Nephron (organoid): ENCODE results near the gene ARHGAP26.
A peak's percentile ranks its signal among the peaks of the same experiment; 100 is the strongest.
"Not testable (repeated sequence)": the region's sequence is repeated elsewhere in the genome, so short reads cannot be mapped to it uniquely, and the experiment has no call there.

Source experiments
- H3K27ac Mint-ChIP-seq, 3 experiments: 2 replicates each; pipeline ENCODE4 v1.8.0; 2020; ENCODE audit warnings: mixed read lengths in 3 of 3, mild to moderate bottlenecking in 2 of 3, moderate library complexity in 1 of 3
- H3K27me3 Mint-ChIP-seq: 2 replicates; pipeline ENCODE4 v1.8.0; 2021; ENCODE audit warnings: low read depth, mild to moderate bottlenecking, moderate library complexity, mixed read lengths
- H3K36me3 Mint-ChIP-seq: 2 replicates; pipeline ENCODE4 v1.8.0; 2020; ENCODE audit warnings: low read depth, mixed read lengths
- H3K4me1 Mint-ChIP-seq: 2 replicates; pipeline ENCODE4 v1.8.0; 2020; ENCODE audit warnings: mixed read lengths
- H3K4me3 Mint-ChIP-seq, 3 experiments: 2 replicates each; pipeline ENCODE4 v1.8.0; 2020; ENCODE audit warnings: mild to moderate bottlenecking in 3 of 3, mixed read lengths in 3 of 3, moderate library complexity in 2 of 3
- H3K9me3 Mint-ChIP-seq: 2 replicates; pipeline ENCODE4 v1.8.0; 2020; ENCODE audit warnings: mixed read lengths
- CTCF ChIP-seq, 3 experiments: fragments of 200-600 bp; sonication (generic); IDR thresholded peaks; one replicate each; pipeline ENCODE4 v1.5.0; 2021; ENCODE audit warnings: antibody characterized with exemption in 3 of 3; ENCODE audit not compliant: unreplicated experiment in 3 of 3

The ARHGAP26 gene

GRCh38 chr5:142922223-142922952, 152.2 kb downstream of the ARHGAP26 start:
- peak; percentile 53 to 60 (median 53) for TF ChIP-seq CTCF (IDR thresholded peaks at IDR 0.05; ENCODE audit: unreplicated experiment in 3 of 3)
- H3K9me3 Mint-ChIP-seq = no peaks in the 10 kb centered on the region
- no peaks in the 10 kb centered on the region for H3K36me3 Mint-ChIP-seq
- H3K4me1 Mint-ChIP-seq = peaks cover 20% of the 10 kb centered on the region
- H3K27ac Mint-ChIP-seq = peak overlapping the region; percentile 18 to 73 (median 23)
- H3K27me3 Mint-ChIP-seq = no peaks in the 10 kb centered on the region
- H3K4me3 Mint-ChIP-seq = no peak overlapping the region

GRCh38 chr5:142924135-142924883, 154.1 kb downstream of the ARHGAP26 start:
- Mint-ChIP-seq H3K9me3 (no peaks in the 10 kb centered on the region), H3K27me3 (no peaks in the 10 kb centered on the region), H3K27ac (peak overlapping the region in 1 of 3 experiments; percentile 36), H3K36me3 (no peaks in the 10 kb centered on the region), H3K4me3 (no peak overlapping the region), H3K4me1 (peaks cover 20% of the 10 kb centered on the region)
- peak in 2 of 3 experiments; percentile 24 to 26 for TF ChIP-seq CTCF (IDR thresholded peaks at IDR 0.05; ENCODE audit: unreplicated experiment in 3 of 3)

GRCh38 chr5:142925795-142926194, 155.6 kb downstream of the ARHGAP26 start:
- Mint-ChIP-seq H3K9me3 (no peaks in the 10 kb centered on the region), H3K27ac (peak overlapping the region in 1 of 3 experiments; percentile 26), H3K27me3 (no peaks in the 10 kb centered on the region), H3K36me3 (no peaks in the 10 kb centered on the region), H3K4me1 (peaks cover 20% of the 10 kb centered on the region), H3K4me3 (no peak overlapping the region)
- no peak for TF ChIP-seq CTCF (IDR thresholded peaks at IDR 0.05; ENCODE audit: unreplicated experiment in 3 of 3)

GRCh38 chr5:142926549-142926948, 156.4 kb downstream of the ARHGAP26 start:
- no peaks in the 10 kb centered on the region for H3K36me3 Mint-ChIP-seq
- no peak overlapping the region for H3K27ac Mint-ChIP-seq
- no peaks in the 10 kb centered on the region for H3K9me3 Mint-ChIP-seq
- no peak for TF ChIP-seq CTCF (IDR thresholded peaks at IDR 0.05; ENCODE audit: unreplicated experiment in 3 of 3)
- H3K27me3 Mint-ChIP-seq = no peaks in the 10 kb centered on the region
- peaks cover 20% of the 10 kb centered on the region for H3K4me1 Mint-ChIP-seq
- no peak overlapping the region for H3K4me3 Mint-ChIP-seq

- not testable (repeated sequence) for H3K27me3 Mint-ChIP-seq, H3K27ac Mint-ChIP-seq, H3K9me3 Mint-ChIP-seq, H3K4me3 Mint-ChIP-seq, H3K36me3 Mint-ChIP-seq, H3K4me1 Mint-ChIP-seq
These were observed 158.8 kb downstream of the ARHGAP26 start for GRCh38 chr5:142928999-142929398.

- no peak overlapping the region for H3K4me3 Mint-ChIP-seq
- peaks cover 8% of the 10 kb centered on the region for H3K4me1 Mint-ChIP-seq
- H3K27ac Mint-ChIP-seq = no peak overlapping the region
- no peaks in the 10 kb centered on the region for H3K27me3 Mint-ChIP-seq
- no peaks in the 10 kb centered on the region for H3K9me3 Mint-ChIP-seq
- H3K36me3 Mint-ChIP-seq = no peaks in the 10 kb centered on the region
- no peak for TF ChIP-seq CTCF (IDR thresholded peaks at IDR 0.05; ENCODE audit: unreplicated experiment in 3 of 3)
These were observed 159.4 kb downstream of the ARHGAP26 start for GRCh38 chr5:142929587-142929986.
